Measurements from ENCODE around the gene MARCO. TPM values are rescaled to one million over a fixed set of nuclear protein-coding genes. Genes with fewer than 3 reads are reported as not detected.

MARCO gene
- total RNA-seq, 1 experiment from 2014 or later = 0.26 TPM

DNA sequence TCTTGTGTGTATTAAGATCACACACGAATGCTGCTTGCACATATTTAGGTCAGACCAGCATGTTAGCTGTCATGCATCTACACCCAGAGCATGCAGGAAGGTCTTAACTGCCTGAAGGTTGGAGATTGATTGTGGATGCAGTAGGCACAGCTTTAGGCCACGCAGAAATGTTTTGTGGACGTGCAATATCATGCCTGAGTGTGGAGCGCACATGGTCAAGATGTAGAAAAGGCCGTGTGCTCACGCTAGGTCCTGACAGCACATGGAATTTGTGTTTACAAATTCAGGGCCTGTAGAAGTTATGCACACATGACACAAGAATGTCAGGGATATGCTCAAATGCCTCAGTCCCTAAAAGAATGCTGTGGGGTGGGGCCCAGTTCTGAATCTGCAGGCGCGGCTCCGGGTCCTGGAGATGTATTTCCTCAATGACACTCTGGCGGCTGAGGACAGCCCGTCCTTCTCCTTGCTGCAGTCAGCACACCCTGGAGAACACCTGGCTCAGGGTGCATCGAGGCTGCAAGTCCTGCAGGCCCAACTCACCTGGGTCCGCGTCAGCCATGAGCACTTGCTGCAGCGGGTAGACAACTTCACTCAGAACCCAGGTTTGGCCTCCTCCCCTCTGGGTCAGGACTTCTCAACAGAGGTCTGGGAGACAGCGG is 27.9 kb downstream of the MARCO start:
- ChIA-PET CTCF (no interaction called here), POLR2A (no interaction called here)
- TF ChIP-seq, protein P1, sequence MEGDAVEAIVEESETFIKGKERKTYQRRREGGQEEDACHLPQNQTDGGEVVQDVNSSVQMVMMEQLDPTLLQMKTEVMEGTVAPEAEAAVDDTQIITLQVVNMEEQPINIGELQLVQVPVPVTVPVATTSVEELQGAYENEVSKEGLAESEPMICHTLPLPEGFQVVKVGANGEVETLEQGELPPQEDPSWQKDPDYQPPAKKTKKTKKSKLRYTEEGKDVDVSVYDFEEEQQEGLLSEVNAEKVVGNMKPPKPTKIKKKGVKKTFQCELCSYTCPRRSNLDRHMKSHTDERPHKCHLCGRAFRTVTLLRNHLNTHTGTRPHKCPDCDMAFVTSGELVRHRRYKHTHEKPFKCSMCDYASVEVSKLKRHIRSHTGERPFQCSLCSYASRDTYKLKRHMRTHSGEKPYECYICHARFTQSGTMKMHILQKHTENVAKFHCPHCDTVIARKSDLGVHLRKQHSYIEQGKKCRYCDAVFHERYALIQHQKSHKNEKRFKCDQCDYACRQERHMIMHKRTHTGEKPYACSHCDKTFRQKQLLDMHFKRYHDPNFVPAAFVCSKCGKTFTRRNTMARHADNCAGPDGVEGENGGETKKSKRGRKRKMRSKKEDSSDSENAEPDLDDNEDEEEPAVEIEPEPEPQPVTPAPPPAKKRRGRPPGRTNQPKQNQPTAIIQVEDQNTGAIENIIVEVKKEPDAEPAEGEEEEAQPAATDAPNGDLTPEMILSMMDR (IDR thresholded peaks at IDR 0.05) = no peak
- TF ChIP-seq TCF7L2 (IDR thresholded peaks at IDR 0.05; ENCODE audit: low read depth, low read length) = no peak
- no peak for TF ChIP-seq SIN3A (IDR thresholded peaks at IDR 0.05; ENCODE audit: borderline replicate concordance, insufficient read depth, low read depth, low read length)
- TF ChIP-seq, protein P2, sequence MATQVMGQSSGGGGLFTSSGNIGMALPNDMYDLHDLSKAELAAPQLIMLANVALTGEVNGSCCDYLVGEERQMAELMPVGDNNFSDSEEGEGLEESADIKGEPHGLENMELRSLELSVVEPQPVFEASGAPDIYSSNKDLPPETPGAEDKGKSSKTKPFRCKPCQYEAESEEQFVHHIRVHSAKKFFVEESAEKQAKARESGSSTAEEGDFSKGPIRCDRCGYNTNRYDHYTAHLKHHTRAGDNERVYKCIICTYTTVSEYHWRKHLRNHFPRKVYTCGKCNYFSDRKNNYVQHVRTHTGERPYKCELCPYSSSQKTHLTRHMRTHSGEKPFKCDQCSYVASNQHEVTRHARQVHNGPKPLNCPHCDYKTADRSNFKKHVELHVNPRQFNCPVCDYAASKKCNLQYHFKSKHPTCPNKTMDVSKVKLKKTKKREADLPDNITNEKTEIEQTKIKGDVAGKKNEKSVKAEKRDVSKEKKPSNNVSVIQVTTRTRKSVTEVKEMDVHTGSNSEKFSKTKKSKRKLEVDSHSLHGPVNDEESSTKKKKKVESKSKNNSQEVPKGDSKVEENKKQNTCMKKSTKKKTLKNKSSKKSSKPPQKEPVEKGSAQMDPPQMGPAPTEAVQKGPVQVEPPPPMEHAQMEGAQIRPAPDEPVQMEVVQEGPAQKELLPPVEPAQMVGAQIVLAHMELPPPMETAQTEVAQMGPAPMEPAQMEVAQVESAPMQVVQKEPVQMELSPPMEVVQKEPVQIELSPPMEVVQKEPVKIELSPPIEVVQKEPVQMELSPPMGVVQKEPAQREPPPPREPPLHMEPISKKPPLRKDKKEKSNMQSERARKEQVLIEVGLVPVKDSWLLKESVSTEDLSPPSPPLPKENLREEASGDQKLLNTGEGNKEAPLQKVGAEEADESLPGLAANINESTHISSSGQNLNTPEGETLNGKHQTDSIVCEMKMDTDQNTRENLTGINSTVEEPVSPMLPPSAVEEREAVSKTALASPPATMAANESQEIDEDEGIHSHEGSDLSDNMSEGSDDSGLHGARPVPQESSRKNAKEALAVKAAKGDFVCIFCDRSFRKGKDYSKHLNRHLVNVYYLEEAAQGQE (IDR thresholded peaks at IDR 0.05; ENCODE audit: insufficient read depth in 1 of 2, low read depth in 2 of 2, low read length in 1 of 2) = no peak
- TF ChIP-seq POLR2AphosphoS5 (IDR thresholded peaks at IDR 0.05; ENCODE audit: low read depth, low read length) = no peak
- no peaks in the 10 kb centered on the region for H3K9me3 ChIP-seq (ENCODE audit: control insufficient read depth, insufficient read depth, low read depth, low read length)
- H3K36me3 ChIP-seq (ENCODE audit: control insufficient read depth, insufficient read depth, low read length) = no peaks in the 10 kb centered on the region
- BruUV-seq (replicated peaks) = no TSS peak
- in situ Hi-C loops (cut with HindIII; ENCODE audit: low pct_unique_long_range_greater_than_20kb, low sequenced_read_pairs) (no loop called here), intact Hi-C loops (cut with micrococcal nuclease; ENCODE audit: unreplicated experiment) (no loop called here)
- no peak overlapping the region for H3K27ac ChIP-seq (ENCODE audit: low read length)
- H3K27me3 ChIP-seq (ENCODE audit: control insufficient read depth, insufficient read depth, low read length) = peaks cover 6% of the 10 kb centered on the region
- DNase-seq (ENCODE audit: low read depth, low spot score) (no peak), ATAC-seq (no peak)
- H3K4me3 ChIP-seq (ENCODE audit: low read depth in 2 of 2, low read length in 2 of 2) = no peak overlapping the region
- H3K4me1 ChIP-seq (ENCODE audit: control insufficient read depth, insufficient read depth, low read length) = no peaks in the 10 kb centered on the region

- no peak for DNase-seq (ENCODE audit: low read depth, low spot score)
Measured at GRCh38 chr2:118970396-118971135, 28.6 kb downstream of the MARCO start.

More at GRCh38 chr2:118970396-118971135, 28.6 kb downstream of the MARCO start:
- ATAC-seq = no peak
- BruUV-seq (replicated peaks) = no TSS peak
- H3K27me3 ChIP-seq (ENCODE audit: control insufficient read depth, insufficient read depth, low read length) = peaks cover 4% of the 10 kb centered on the region
- ChIA-PET POLR2A (no interaction called here), CTCF (no interaction called here)
- no peak overlapping the region for H3K27ac ChIP-seq (ENCODE audit: low read length)
- H3K4me1 ChIP-seq (ENCODE audit: control insufficient read depth, insufficient read depth, low read length) = no peaks in the 10 kb centered on the region
- H3K4me3 ChIP-seq (ENCODE audit: low read depth in 2 of 2, low read length in 2 of 2) = no peak overlapping the region
- in situ Hi-C loops (cut with HindIII; ENCODE audit: low pct_unique_long_range_greater_than_20kb, low sequenced_read_pairs) = no loop called here
- no peak for TF ChIP-seq POLR2AphosphoS5 (IDR thresholded peaks at IDR 0.05; ENCODE audit: low read depth, low read length)
- no peak for TF ChIP-seq TCF7L2 (IDR thresholded peaks at IDR 0.05; ENCODE audit: low read depth, low read length)
- TF ChIP-seq, protein P2 (IDR thresholded peaks at IDR 0.05; ENCODE audit: insufficient read depth in 1 of 2, low read depth in 2 of 2, low read length in 1 of 2) = no peak
- TF ChIP-seq, protein P1 (IDR thresholded peaks at IDR 0.05) = no peak
- no peak for TF ChIP-seq SIN3A (IDR thresholded peaks at IDR 0.05; ENCODE audit: borderline replicate concordance, insufficient read depth, low read depth, low read length)
- intact Hi-C loops (cut with micrococcal nuclease; ENCODE audit: unreplicated experiment) = no loop called here
- no peaks in the 10 kb centered on the region for H3K36me3 ChIP-seq (ENCODE audit: control insufficient read depth, insufficient read depth, low read length)
- H3K9me3 ChIP-seq (ENCODE audit: control insufficient read depth, insufficient read depth, low read depth, low read length) = no peaks in the 10 kb centered on the region
